ENCODE data around the gene HOXA10.

- TF ChIP-seq CTCF (IDR thresholded peaks at IDR 0.05 in 2 of 3, conservative IDR thresholded peaks at IDR 0.05 in 1 of 3; ENCODE audit: borderline replicate concordance in 1 of 3, insufficient read depth in 1 of 3, low read depth in 2 of 3, low read length in 2 of 3) (no peak), REST (IDR thresholded peaks at IDR 0.05; ENCODE audit: low read depth) (no peak), ZFX (IDR thresholded peaks at IDR 0.05) (no peak), YY1 (IDR thresholded peaks at IDR 0.05; ENCODE audit: extremely low read depth, insufficient replicate concordance, low read depth, low read length) (no peak), POLR2A (IDR thresholded peaks at IDR 0.05; ENCODE audit: borderline replicate concordance, extremely low read depth, insufficient read depth, insufficient read length) (no peak), ZBTB33 (IDR thresholded peaks at IDR 0.05; ENCODE audit: extremely low read depth, insufficient replicate concordance, low read length) (no peak), EZH2phosphoT487 (IDR thresholded peaks at IDR 0.05; ENCODE audit: borderline replicate concordance) (no peak), MAX (IDR thresholded peaks at IDR 0.05) (no peak), POLR2AphosphoS5 (IDR thresholded peaks at IDR 0.05; ENCODE audit: low read depth, low read length) (no peak), SIN3A (IDR thresholded peaks at IDR 0.05; ENCODE audit: low read depth) (no peak), EZH2 (IDR thresholded peaks at IDR 0.05) (no peak)
These were observed 15.5 kb downstream of the HOXA10 start for GRCh38 chr7:27158436-27159265.
